NCI-H1694 treated with DMSO at 0.1 percent for 48 hours (cell line): ENCODE results near the gene PTPRZ1.

Source experiments
- DNase-seq: peaks from one replicate; lab custom pipeline; 2025; lab: John Stamatoyannopoulos, UW

The PTPRZ1 gene

GRCh38 chr7:121891731-121892130, 18.8 kb downstream of the PTPRZ1 start:
- DNase-seq, result no peak

- no peak for DNase-seq
These were observed 28.1 kb downstream of the PTPRZ1 start for GRCh38 chr7:121901026-121901425.

- DNase-seq, result no peak
These were observed 31.2 kb downstream of the PTPRZ1 start for GRCh38 chr7:121904120-121904519.

- no peak for DNase-seq
These were observed 35.1 kb downstream of the PTPRZ1 start for GRCh38 chr7:121908042-121908441.

GRCh38 chr7:121909716-121910345, 36.9 kb downstream of the PTPRZ1 start:
- no peak for DNase-seq

- DNase-seq, result no peak
These were observed 41.1 kb downstream of the PTPRZ1 start for GRCh38 chr7:121913947-121914675.

GRCh38 chr7:121914676-121915279, 41.8 kb downstream of the PTPRZ1 start:
- no peak for DNase-seq

- DNase-seq, result no peak
These were observed 43.2 kb downstream of the PTPRZ1 start for GRCh38 chr7:121916211-121916610.

GRCh38 chr7:121919986-121920385, 47.0 kb downstream of the PTPRZ1 start:
- no peak for DNase-seq

GRCh38 chr7:121924269-121925186, 51.6 kb downstream of the PTPRZ1 start:
- DNase-seq, result no peak

GRCh38 chr7:121931149-121931902, 58.4 kb downstream of the PTPRZ1 start:
- DNase-seq, result no peak

- no peak for DNase-seq
These were observed 59.8 kb downstream of the PTPRZ1 start for GRCh38 chr7:121932768-121933167.

GRCh38 chr7:121936951-121937623, 64.1 kb downstream of the PTPRZ1 start:
- no peak for DNase-seq

- no peak for DNase-seq
These were observed 65.6 kb downstream of the PTPRZ1 start for GRCh38 chr7:121938429-121938996.

- DNase-seq, result no peak
These were observed 68.0 kb downstream of the PTPRZ1 start for GRCh38 chr7:121940918-121941317.

- DNase-seq, result no peak
These were observed 68.9 kb downstream of the PTPRZ1 start for GRCh38 chr7:121941830-121942229.

- no peak for DNase-seq
These were observed 72.1 kb downstream of the PTPRZ1 start for GRCh38 chr7:121945066-121945465.

- DNase-seq, result no peak
These were observed 72.7 kb downstream of the PTPRZ1 start for GRCh38 chr7:121945480-121946236.

GRCh38 chr7:121953164-121953563, 80.2 kb downstream of the PTPRZ1 start:
- DNase-seq, result no peak

- DNase-seq, result no peak
These were observed 80.6 kb downstream of the PTPRZ1 start for GRCh38 chr7:121953601-121954000.
